Astrocyte (in vitro differentiated cells and primary cell): ENCODE measurements around the gene KIAA0753. TPM values are rescaled to one million over a fixed set of nuclear protein-coding genes. Genes with fewer than 3 reads are reported as not detected.

Source experiments
- DNase-seq: peaks from one replicate; pipeline ENCODE4 v3.0.0-alpha.2; 2010; ENCODE audit warnings: low read depth
- FAIRE-seq: peaks from 2 replicates; lab custom pipeline; 2011; peaks lifted over from hg19 to GRCh38; lab: Jason Lieb, UNC
- H2AFZ ChIP-seq: 2 replicates; pipeline ENCODE4 v1.6.0; 2012; ENCODE audit warnings: low read depth, low read length, inconsistent platforms
- H3K27ac ChIP-seq: 2 replicates; pipeline ENCODE4 v1.5.1; 2011; ENCODE audit warnings: low read depth, low read length, inconsistent platforms
- H3K27me3 ChIP-seq: 2 replicates; pipeline ENCODE4 v1.6.0; 2011; ENCODE audit warnings: low read length, inconsistent platforms; ENCODE audit not compliant: insufficient read depth
- H3K36me3 ChIP-seq: 2 replicates; pipeline ENCODE4 v1.5.1; 2011; ENCODE audit warnings: low read length, inconsistent platforms; ENCODE audit not compliant: insufficient read depth
- H3K4me1 ChIP-seq: 2 replicates; pipeline ENCODE4 v1.5.1; 2011; ENCODE audit warnings: low read length, inconsistent platforms; ENCODE audit not compliant: insufficient read depth
- H3K4me2 ChIP-seq: 2 replicates; pipeline ENCODE4 v1.6.0; 2012; ENCODE audit warnings: low read length, inconsistent platforms
- H3K4me3 ChIP-seq: 2 replicates; pipeline ENCODE4 v1.5.1; 2011; ENCODE audit warnings: low read depth, mild to moderate bottlenecking, low read length, inconsistent platforms; ENCODE audit not compliant: insufficient read depth
- H3K79me2 ChIP-seq: 2 replicates; pipeline ENCODE4 v1.6.0; 2012; ENCODE audit warnings: mild to moderate bottlenecking, low read length, inconsistent platforms; ENCODE audit not compliant: insufficient read depth
- H3K9ac ChIP-seq: 2 replicates; pipeline ENCODE4 v1.6.0; 2012; ENCODE audit warnings: mild to moderate bottlenecking, low read length, inconsistent platforms
- H3K9me3 ChIP-seq: 2 replicates; pipeline ENCODE4 v1.5.1; 2012; ENCODE audit warnings: low read depth, mild to moderate bottlenecking, low read length, inconsistent platforms; ENCODE audit not compliant: insufficient read depth
- H4K20me1 ChIP-seq: 2 replicates; pipeline ENCODE4 v1.6.0; 2012; ENCODE audit warnings: low read length, inconsistent platforms; ENCODE audit not compliant: insufficient read depth
- H3K27ac Mint-ChIP-seq: one replicate; pipeline ENCODE4 v1.8.0; 2021; ENCODE audit warnings: mild to moderate bottlenecking, mixed read lengths; ENCODE audit not compliant: unreplicated experiment
- H3K27me3 Mint-ChIP-seq: one replicate; pipeline ENCODE4 v1.8.0; 2021; ENCODE audit warnings: low read depth, mixed read lengths; ENCODE audit not compliant: unreplicated experiment
- H3K36me3 Mint-ChIP-seq: one replicate; pipeline ENCODE4 v1.8.0; 2021; ENCODE audit warnings: low read depth, mixed read lengths; ENCODE audit not compliant: unreplicated experiment
- H3K4me1 Mint-ChIP-seq: one replicate; pipeline ENCODE4 v1.8.0; 2021; ENCODE audit warnings: low read depth, mixed read lengths; ENCODE audit not compliant: unreplicated experiment
- H3K4me3 Mint-ChIP-seq: one replicate; pipeline ENCODE4 v1.8.0; 2021; ENCODE audit warnings: mild to moderate bottlenecking, moderate library complexity, mixed read lengths; ENCODE audit not compliant: unreplicated experiment
- H3K9me3 Mint-ChIP-seq: one replicate; pipeline ENCODE4 v1.8.0; 2021; ENCODE audit warnings: mild to moderate bottlenecking, mixed read lengths; ENCODE audit not compliant: unreplicated experiment
- CTCF ChIP-seq: IDR thresholded peaks from 2 replicates; pipeline ENCODE4 v1.5.1; 2011; ENCODE audit warnings: low read depth, mild to moderate bottlenecking, inconsistent platforms, low read length, moderate library complexity; ENCODE audit not compliant: insufficient read depth
- EZH2 ChIP-seq: IDR thresholded peaks from 2 replicates; pipeline ENCODE4 v1.6.1; 2012; ENCODE audit warnings: mild to moderate bottlenecking, low read length, inconsistent platforms; ENCODE audit not compliant: insufficient read depth
- total RNA-seq: library from RNA; stranded (reverse); gene quantifications from 2 replicates; pipeline ENCODE4 v1.2.1, GENCODE V29; 2021

KIAA0753 gene
- total RNA-seq, 1 donor from 2014 or later: 25.4 TPM

- Histone ChIP-seq H3K79me2 (no peaks in the 10 kb centered on the region), H4K20me1 (no peaks in the 10 kb centered on the region), H3K9ac (no peak overlapping the region), H3K4me3 (no peak overlapping the region), H3K4me2 (no peak overlapping the region), H3K36me3 (no peaks in the 10 kb centered on the region), H3K27ac (no peak overlapping the region), H2AFZ (no peak overlapping the region), H3K27me3 (peaks cover 12% of the 10 kb centered on the region), H3K9me3 (no peaks in the 10 kb centered on the region), H3K4me1 (no peaks in the 10 kb centered on the region)
- FAIRE-seq (no peak), DNase-seq (no peak)
- H3K4me1 Mint-ChIP-seq: peaks cover 13% of the 10 kb centered on the region
- H3K36me3 Mint-ChIP-seq: no peaks in the 10 kb centered on the region
- peaks cover 41% of the 10 kb centered on the region for H3K27me3 Mint-ChIP-seq
- peaks cover 3% of the 10 kb centered on the region for H3K9me3 Mint-ChIP-seq
- TF ChIP-seq CTCF (no peak), EZH2 (no peak)
- H3K4me3 Mint-ChIP-seq: no peak overlapping the region
- H3K27ac Mint-ChIP-seq: no peak overlapping the region
Observed at GRCh38 chr17:6681671-6682070, 41.2 kb upstream of the KIAA0753 start.

GRCh38 chr17:6681176-6681575 is 40.7 kb upstream of the KIAA0753 start:
- peaks cover 15% of the 10 kb centered on the region for H3K27me3 ChIP-seq
- H3K27me3 Mint-ChIP-seq: peaks cover 40% of the 10 kb centered on the region
- no peaks in the 10 kb centered on the region for H4K20me1 ChIP-seq
- H3K4me1 Mint-ChIP-seq: peaks cover 16% of the 10 kb centered on the region
- FAIRE-seq: no peak
- H3K79me2 ChIP-seq: no peaks in the 10 kb centered on the region
- no peak overlapping the region for H3K4me3 ChIP-seq
- peaks cover 3% of the 10 kb centered on the region for H3K9me3 Mint-ChIP-seq
- DNase-seq: no peak
- H3K4me3 Mint-ChIP-seq: no peak overlapping the region
- no peak overlapping the region for H3K4me2 ChIP-seq
- H3K27ac ChIP-seq: no peak overlapping the region
- H3K9me3 ChIP-seq: no peaks in the 10 kb centered on the region
- no peaks in the 10 kb centered on the region for H3K36me3 ChIP-seq
- H3K27ac Mint-ChIP-seq: no peak overlapping the region
- no peak overlapping the region for H2AFZ ChIP-seq
- H3K9ac ChIP-seq: no peak overlapping the region
- no peaks in the 10 kb centered on the region for H3K4me1 ChIP-seq
- TF ChIP-seq EZH2 (no peak), CTCF (no peak)
- H3K36me3 Mint-ChIP-seq: no peaks in the 10 kb centered on the region

GRCh38 chr17:6679241-6679640 is 38.7 kb upstream of the KIAA0753 start:
- Mint-ChIP-seq H3K27me3 (peaks cover 35% of the 10 kb centered on the region), H3K9me3 (peaks cover 3% of the 10 kb centered on the region), H3K36me3 (no peaks in the 10 kb centered on the region), H3K27ac (no peak overlapping the region), H3K4me1 (peaks cover 23% of the 10 kb centered on the region), H3K4me3 (no peak overlapping the region)
- DNase-seq (no peak), FAIRE-seq (no peak)
- no peak overlapping the region for H2AFZ ChIP-seq
- H3K36me3 ChIP-seq: no peaks in the 10 kb centered on the region
- peaks cover 15% of the 10 kb centered on the region for H3K27me3 ChIP-seq
- H4K20me1 ChIP-seq: no peaks in the 10 kb centered on the region
- no peaks in the 10 kb centered on the region for H3K9me3 ChIP-seq
- no peak overlapping the region for H3K9ac ChIP-seq
- H3K4me2 ChIP-seq: no peak overlapping the region
- TF ChIP-seq CTCF: no peak
- TF ChIP-seq EZH2: no peak
- H3K4me1 ChIP-seq: no peaks in the 10 kb centered on the region
- H3K4me3 ChIP-seq: no peak overlapping the region
- H3K27ac ChIP-seq: no peak overlapping the region
- no peaks in the 10 kb centered on the region for H3K79me2 ChIP-seq
